DND-41 (cell line): ENCODE results near the gene TRIM43B.

ENCODE experiments used
- EZH2 ChIP-seq: IDR thresholded peaks from 3 replicates; pipeline ENCODE4 v1.6.1; 2012; ENCODE audit warnings: borderline replicate concordance, low read depth, mild to moderate bottlenecking, moderate library complexity, low read length, inconsistent platforms; ENCODE audit not compliant: severe bottlenecking
- TF ChIP-seq, protein P1 (sequence below): IDR thresholded peaks from 2 replicates; pipeline ENCODE4 v1.5.1; 2012; ENCODE audit warnings: borderline replicate concordance, low read length, moderate library complexity, mild to moderate bottlenecking; ENCODE audit not compliant: poor library complexity, severe bottlenecking; ENCODE audit errors: extremely low read depth

DNA sequence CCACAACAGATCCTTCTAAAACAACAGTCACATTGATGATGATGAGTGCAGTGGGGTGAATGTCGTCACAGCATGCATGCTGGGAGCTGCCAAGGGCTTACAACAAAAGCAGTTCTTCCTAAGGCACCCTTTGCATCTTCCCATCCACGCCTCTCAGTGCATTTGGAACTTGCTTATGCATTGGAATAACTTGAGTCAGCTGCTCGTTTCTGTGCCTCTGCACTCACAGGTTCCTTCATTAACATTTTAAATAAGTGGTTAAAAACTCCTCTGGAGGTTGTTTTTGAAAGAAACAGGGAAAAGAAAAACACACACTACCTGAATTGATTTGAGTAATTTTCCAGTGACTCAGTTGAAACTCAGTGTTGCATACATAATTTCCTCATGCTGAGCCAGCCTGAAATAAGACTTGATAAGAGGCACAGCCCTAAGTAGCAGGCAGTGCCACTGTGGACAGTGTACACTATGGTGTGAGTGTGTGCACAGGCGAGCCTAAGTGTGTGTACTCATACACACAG lies 46.8 kb upstream of the TRIM43B start:
- TF ChIP-seq EZH2, result no peak
- TF ChIP-seq, protein P1, sequence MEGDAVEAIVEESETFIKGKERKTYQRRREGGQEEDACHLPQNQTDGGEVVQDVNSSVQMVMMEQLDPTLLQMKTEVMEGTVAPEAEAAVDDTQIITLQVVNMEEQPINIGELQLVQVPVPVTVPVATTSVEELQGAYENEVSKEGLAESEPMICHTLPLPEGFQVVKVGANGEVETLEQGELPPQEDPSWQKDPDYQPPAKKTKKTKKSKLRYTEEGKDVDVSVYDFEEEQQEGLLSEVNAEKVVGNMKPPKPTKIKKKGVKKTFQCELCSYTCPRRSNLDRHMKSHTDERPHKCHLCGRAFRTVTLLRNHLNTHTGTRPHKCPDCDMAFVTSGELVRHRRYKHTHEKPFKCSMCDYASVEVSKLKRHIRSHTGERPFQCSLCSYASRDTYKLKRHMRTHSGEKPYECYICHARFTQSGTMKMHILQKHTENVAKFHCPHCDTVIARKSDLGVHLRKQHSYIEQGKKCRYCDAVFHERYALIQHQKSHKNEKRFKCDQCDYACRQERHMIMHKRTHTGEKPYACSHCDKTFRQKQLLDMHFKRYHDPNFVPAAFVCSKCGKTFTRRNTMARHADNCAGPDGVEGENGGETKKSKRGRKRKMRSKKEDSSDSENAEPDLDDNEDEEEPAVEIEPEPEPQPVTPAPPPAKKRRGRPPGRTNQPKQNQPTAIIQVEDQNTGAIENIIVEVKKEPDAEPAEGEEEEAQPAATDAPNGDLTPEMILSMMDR, result no peak
